K562 (cell line): ENCODE data around the gene HSF4. TPM values are rescaled to one million over a fixed set of nuclear protein-coding genes. Genes with fewer than 3 reads are reported as not detected.

Source experiments
- ATAC-seq: fragments of 200-7000 bp; cut with Tn5 transposase; 3 replicates; pipeline ENCODE4 v1.9.1; 2020; ENCODE audit warnings: moderate library complexity
- BruUV-seq: library from RNA; stranded (reverse); fragments of 400-500 nt; replicated peaks from 2 replicates; lab custom pipeline; 2021; lab: Mats Ljungman, UMichigan
- CTCF ChIA-PET: fragments of 300-600 bp; formaldehyde crosslinking; extraction: SDS; loops from one replicate; lab custom pipeline; 2021; ENCODE audit warnings: low intra/inter-chr PET ratio; lab: Yijun Ruan, JAX
- POLR2A ChIA-PET: fragments of 300-600, 350-650 bp; sonication (Branson Sonifier 250); formaldehyde crosslinking; extraction: SDS; loops from one replicate; lab custom pipeline; 2021; ENCODE audit warnings: antibody characterized with exemption, inconsistent platforms; lab: Yijun Ruan, JAX
- DNase-seq, 4 experiments: peaks; one replicate each; pipeline versions ENCODE4 v3.0.0 to v3.0.0-alpha.2; 2011 to 2018; ENCODE audit warnings: low spot score in 3 of 4, mixed read lengths in 3 of 4; ENCODE audit errors: extremely low read depth in 1 of 4
- FAIRE-seq: peaks from 2 replicates; lab custom pipeline; 2011; peaks lifted over from hg19 to GRCh38; lab: Jason Lieb, UNC
- H2AFZ ChIP-seq: 2 replicates; pipeline ENCODE4 v1.6.0; 2011; ENCODE audit warnings: low read depth, low read length, control low read depth, inconsistent platforms
- H3K27ac ChIP-seq: fragments of 200-600 bp; 3 replicates; pipeline ENCODE4 v1.8.0; 2011; ENCODE audit warnings: low read depth, mild to moderate bottlenecking, control low read depth, inconsistent platforms, low read length, moderate library complexity, mixed read lengths; ENCODE audit errors: extremely low read depth
- H3K27me3 ChIP-seq, 2 experiments: fragments of 300-600 bp in 1 of 2; 2 replicates in 1 of 2; 3 replicates in 1 of 2; pipeline versions ENCODE4 v1.6.0 to v1.8.0; 2011; ENCODE audit warnings: inconsistent platforms in 2 of 2, low read length in 2 of 2, mild to moderate bottlenecking in 1 of 2, mixed read lengths in 1 of 2, moderate library complexity in 1 of 2; ENCODE audit not compliant: control insufficient read depth in 2 of 2, insufficient read depth in 2 of 2
- H3K36me3 ChIP-seq: fragments of 300-600 bp; 3 replicates; pipeline ENCODE4 v1.8.0; 2011; ENCODE audit warnings: mild to moderate bottlenecking, low read length, inconsistent platforms; ENCODE audit not compliant: control insufficient read depth, insufficient read depth
- H3K4me1 ChIP-seq, 2 experiments: fragments of 200-600 bp in 1 of 2; replicated peaks in 1 of 2; 2 replicates in 1 of 2; 3 replicates in 1 of 2; pipeline versions ENCODE4 v1.5.1 to v1.8.0; 2011; ENCODE audit warnings: inconsistent platforms in 2 of 2, low read length in 2 of 2, mild to moderate bottlenecking in 1 of 2, mixed read lengths in 1 of 2, moderate library complexity in 1 of 2; ENCODE audit not compliant: control insufficient read depth in 2 of 2, insufficient read depth in 2 of 2
- H3K4me2 ChIP-seq: 2 replicates; pipeline ENCODE4 v1.6.1; 2011; ENCODE audit warnings: low read length, control low read depth, inconsistent platforms, mixed read lengths; ENCODE audit not compliant: insufficient read depth
- H3K4me3 ChIP-seq: fragments of 200-600 bp; sonication (generic), shearing (Covaris generic); 2 replicates; pipeline ENCODE4 v1.5.1; 2016; ENCODE audit warnings: control low read depth, inconsistent platforms
- H3K79me2 ChIP-seq: fragments of 200-600 bp; 3 replicates; pipeline ENCODE4 v1.8.0; 2011; ENCODE audit warnings: low read length, inconsistent platforms; ENCODE audit not compliant: control insufficient read depth, insufficient read depth
- H3K9ac ChIP-seq, 2 experiments: 2 replicates each; pipeline versions ENCODE4 v1.6.0 to v1.6.1; 2011; ENCODE audit warnings: low read depth in 2 of 2, low read length in 2 of 2, control low read depth in 1 of 2, inconsistent platforms in 1 of 2, mild to moderate bottlenecking in 1 of 2, mixed read lengths in 1 of 2; ENCODE audit not compliant: insufficient read depth in 1 of 2
- H3K9me1 ChIP-seq: one replicate; pipeline ENCODE4 v1.6.0; 2011; ENCODE audit warnings: inconsistent platforms, mild to moderate bottlenecking, low read length, moderate library complexity; ENCODE audit not compliant: control insufficient read depth, insufficient read depth
- H3K9me3 ChIP-seq: replicated peaks from 2 replicates; pipeline ENCODE4 v1.5.1; 2011; ENCODE audit warnings: low read depth, low read length, inconsistent platforms; ENCODE audit not compliant: control insufficient read depth, insufficient read depth
- H4K20me1 ChIP-seq: replicated peaks from 2 replicates; pipeline ENCODE4 v1.6.1; 2011; ENCODE audit warnings: low read length, inconsistent platforms, mixed read lengths; ENCODE audit not compliant: control insufficient read depth, insufficient read depth
- COPS2 ChIP-seq: fragments of 450-650 bp; conservative IDR thresholded peaks from 2 replicates; pipeline ENCODE4 v1.6.1; 2016; ENCODE audit warnings: mild to moderate bottlenecking, moderate library complexity
- POLR2AphosphoS5 ChIP-seq: IDR thresholded peaks from 2 replicates; pipeline ENCODE4 v1.6.1; 2011; ENCODE audit warnings: mild to moderate bottlenecking, low read depth, low read length, moderate library complexity; ENCODE audit not compliant: control insufficient read depth, insufficient read depth
- POLR2G ChIP-seq: fragments of 200-400 bp; formaldehyde crosslinking; IDR thresholded peaks from 2 replicates; pipeline ENCODE4 v1.6.1; 2017; ENCODE audit warnings: low read depth, mild to moderate bottlenecking, antibody characterized with exemption, low read length, moderate library complexity
- USF1 ChIP-seq: sonication (generic); formaldehyde crosslinking; IDR thresholded peaks from 2 replicates; pipeline ENCODE4 v1.9.0; 2022; ENCODE audit warnings: mild to moderate bottlenecking, missing genetic modification reagents
- USF2 ChIP-seq: sonication (generic); formaldehyde crosslinking; IDR thresholded peaks from 2 replicates; pipeline ENCODE4 v1.5.0; 2020; ENCODE audit warnings: missing genetic modification reagents
- ZKSCAN8 ChIP-seq: fragments of 200-800 bp; sonication (Bioruptor generic); IDR thresholded peaks from 2 replicates; pipeline ENCODE4 v1.6.1; 2016; ENCODE audit warnings: missing genetic modification characterization, missing compliant biosample characterization
- ZNF717 ChIP-seq: fragments of 250-450 bp; sonication (Bioruptor Pico); IDR thresholded peaks from 2 replicates; pipeline ENCODE4 v1.5.0; 2021
- WGBS: fragments of 100-300 bp; shearing (Covaris generic); methylation state at CpG from one replicate; pipeline ENCODE4 v1.1.6; 2016; ENCODE audit warnings: low coverage, mixed read lengths; ENCODE audit not compliant: insufficient coverage; ENCODE audit errors: missing lambda C conversion rate; 5-methylcytosine and 5-hydroxymethylcytosine counted together
- in situ Hi-C: fragments of 300-500 bp; cut with MboI; formaldehyde crosslinking; loops from 4 replicates; pipeline ENCODE4 v1.15.0; 2018; ENCODE audit warnings: inconsistent platforms, mixed read lengths
- intact Hi-C: fragments of 100-400 bp; cut with micrococcal nuclease; formaldehyde crosslinking; loops from 2 replicates; pipeline ENCODE4 v1.14.2; 2022
- polyA plus RNA-seq, 8 experiments: library from polyadenylated mRNA; depleted of rRNA in 4 of 8; stranded (reverse) in 5 of 8; unstranded in 3 of 8; fragments of >200 nt; fragmentation: Nextera tagmentation in 2 of 8; fragmentation: Illumina TruSeq in 1 of 8; extraction: Ambion mirVana in 2 of 8; extraction: Trizol in 1 of 8; gene quantifications; 2 replicates each; pipeline versions ENCODE4 v1.2.1 to v1.2.3, GENCODE V29; 2011 to 2014; ENCODE audit warnings: inconsistent platforms in 1 of 8, missing spikeins in 1 of 8
- total RNA-seq, 7 experiments: library from RNA; depleted of rRNA in 6 of 7; stranded (reverse); fragments of >200 nt in 6 of 7; fragmentation: Illumina TruSeq in 2 of 7; extraction: Trizol in 2 of 7; gene quantifications; 2 replicates each; pipeline versions ENCODE4 v1.2.1 to v1.2.3, GENCODE V29; 2011 to 2021; ENCODE audit warnings: low replicate concordance in 1 of 7

HSF4 gene
- total and polyA plus RNA-seq, 9 of the 15 experiments (the other 6 are each of a cell fraction or from before 2014, with no cell fraction given), result 0.50 to 35.4 (median 8.8) TPM; not detected in 1

GRCh38 chr16:67166598-67167168, 2.1 kb downstream of the HSF4 start:
- no peak for TF ChIP-seq COPS2
- TF ChIP-seq USF1, result 0 out of 2 replicates have a peak, but pooled peaks have one; percentile 34
- no peak for TF ChIP-seq ZNF717 (CRISPR knock-in tag)
- no peak for TF ChIP-seq POLR2AphosphoS5
- peak; percentile 41; the same call in 1 of the 2 replicates for TF ChIP-seq USF2 (CRISPR knock-in tag)
- TF ChIP-seq ZKSCAN8 (CRISPR knock-in tag), result no peak
- TF ChIP-seq POLR2G, result no peak
- FAIRE-seq, result no peak
- intact Hi-C loops (no loop called here), in situ Hi-C loops (loop anchor here (25.0 kb wide), 1 partner anchor 204 kb away; the partner anchor contains the start of gene CES3)
- Histone ChIP-seq H3K4me2 (no peak overlapping the region), H3K4me3 (no peak overlapping the region), H3K4me1 (peaks cover 26 to 82% of the 10 kb centered on the region in 2 experiments), H3K27me3 (no peaks in the 10 kb centered on the region), H3K9me1 (no peaks in the 10 kb centered on the region), H3K9me3 (no peaks in the 10 kb centered on the region), H3K79me2 (peaks cover 1% of the 10 kb centered on the region; the same call in 1 of the 3 replicates), H3K27ac (no peak overlapping the region), H2AFZ (no peak overlapping the region), H3K9ac (no peak overlapping the region; a peak in 1 of 4 replicates), H4K20me1 (no peaks in the 10 kb centered on the region), H3K36me3 (peaks cover 13% of the 10 kb centered on the region; the same call in 2 of the 3 replicates)
- no peak for ATAC-seq
- BruUV-seq, result no TSS peak
- ChIA-PET POLR2A (no interaction called here), CTCF (no interaction called here)
- 67% methylated on average over 3 of the region's 5 CpGs for WGBS
- peak in 1 of 4 experiments; percentile 23 for DNase-seq
